ENCODE data around the gene AQP12A. TPM values are rescaled to one million over a fixed set of nuclear protein-coding genes. Genes with fewer than 3 reads are reported as not detected.

Gene AQP12A
- total RNA-seq, 1 experiment from 2014 or later: not detected

DNA sequence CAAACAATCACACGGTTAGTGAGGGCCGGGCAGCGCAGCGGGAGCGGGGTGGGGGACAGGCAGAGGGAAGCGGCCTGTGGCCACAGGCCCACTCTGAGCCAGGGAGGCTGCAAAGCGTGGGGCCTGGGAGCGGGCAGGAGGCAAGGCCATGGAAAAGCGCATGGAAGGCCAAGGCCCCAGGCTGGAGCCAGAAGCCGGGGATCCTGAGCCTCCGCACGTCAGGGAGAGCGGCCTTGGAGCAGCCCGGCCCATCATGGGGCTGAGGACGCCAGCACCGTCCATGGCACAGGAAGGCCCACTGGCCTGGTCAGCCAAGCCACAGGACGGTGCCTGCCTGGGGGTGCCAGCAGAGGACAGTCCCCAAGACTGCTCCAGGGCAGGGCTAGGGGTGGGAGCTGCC is 43.1 kb downstream of the AQP12A start:
- H4K20me1 ChIP-seq (ENCODE audit: low read length): no peaks in the 10 kb centered on the region
- H3K4me1 ChIP-seq (ENCODE audit: insufficient read depth, low read length): peaks cover 6% of the 10 kb centered on the region; the same call in 1 of the 2 replicates
- no peaks in the 10 kb centered on the region for H3K79me2 ChIP-seq (ENCODE audit: low read length)
- TF ChIP-seq EZH2 (IDR thresholded peaks at IDR 0.05; ENCODE audit: low read length, unreplicated experiment) (no peak), EZH2phosphoT487 (IDR thresholded peaks at IDR 0.05; ENCODE audit: borderline replicate concordance, low read length) (no peak)
- TF ChIP-seq, protein P1, sequence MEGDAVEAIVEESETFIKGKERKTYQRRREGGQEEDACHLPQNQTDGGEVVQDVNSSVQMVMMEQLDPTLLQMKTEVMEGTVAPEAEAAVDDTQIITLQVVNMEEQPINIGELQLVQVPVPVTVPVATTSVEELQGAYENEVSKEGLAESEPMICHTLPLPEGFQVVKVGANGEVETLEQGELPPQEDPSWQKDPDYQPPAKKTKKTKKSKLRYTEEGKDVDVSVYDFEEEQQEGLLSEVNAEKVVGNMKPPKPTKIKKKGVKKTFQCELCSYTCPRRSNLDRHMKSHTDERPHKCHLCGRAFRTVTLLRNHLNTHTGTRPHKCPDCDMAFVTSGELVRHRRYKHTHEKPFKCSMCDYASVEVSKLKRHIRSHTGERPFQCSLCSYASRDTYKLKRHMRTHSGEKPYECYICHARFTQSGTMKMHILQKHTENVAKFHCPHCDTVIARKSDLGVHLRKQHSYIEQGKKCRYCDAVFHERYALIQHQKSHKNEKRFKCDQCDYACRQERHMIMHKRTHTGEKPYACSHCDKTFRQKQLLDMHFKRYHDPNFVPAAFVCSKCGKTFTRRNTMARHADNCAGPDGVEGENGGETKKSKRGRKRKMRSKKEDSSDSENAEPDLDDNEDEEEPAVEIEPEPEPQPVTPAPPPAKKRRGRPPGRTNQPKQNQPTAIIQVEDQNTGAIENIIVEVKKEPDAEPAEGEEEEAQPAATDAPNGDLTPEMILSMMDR (conservative IDR thresholded peaks at IDR 0.05; ENCODE audit: low read depth, low read length): no peak
- H3K36me3 ChIP-seq (ENCODE audit: low read depth, low read length): no peaks in the 10 kb centered on the region
- no peaks in the 10 kb centered on the region for H3F3A ChIP-seq (ENCODE audit: low read length, unreplicated experiment)
- no peak overlapping the region for H3K27ac ChIP-seq (ENCODE audit: low read length)
- ChIA-PET POLR2A (ENCODE audit: unreplicated experiment) (no interaction called here), CTCF (no interaction called here)
- H3K9me3 ChIP-seq (ENCODE audit: low read length): no peaks in the 10 kb centered on the region
- H3K27me3 ChIP-seq (ENCODE audit: low read length): no peaks in the 10 kb centered on the region
- ATAC-seq (no peak), DNase-seq (no peak)
- intact Hi-C loops (cut with micrococcal nuclease): no loop called here
- no peak overlapping the region for H3K4me3 ChIP-seq (ENCODE audit: low read length)
- no peak overlapping the region for H3K9ac ChIP-seq (ENCODE audit: low read length)
- H3K4me2 ChIP-seq (ENCODE audit: low read length): no peak overlapping the region
- no peaks in the 10 kb centered on the region for H3K9me2 ChIP-seq (replicated peaks; ENCODE audit: low read length)
- BruUV-seq (replicated peaks): no TSS peak
- no peak overlapping the region for H2AFZ ChIP-seq (ENCODE audit: low read length)

DNA sequence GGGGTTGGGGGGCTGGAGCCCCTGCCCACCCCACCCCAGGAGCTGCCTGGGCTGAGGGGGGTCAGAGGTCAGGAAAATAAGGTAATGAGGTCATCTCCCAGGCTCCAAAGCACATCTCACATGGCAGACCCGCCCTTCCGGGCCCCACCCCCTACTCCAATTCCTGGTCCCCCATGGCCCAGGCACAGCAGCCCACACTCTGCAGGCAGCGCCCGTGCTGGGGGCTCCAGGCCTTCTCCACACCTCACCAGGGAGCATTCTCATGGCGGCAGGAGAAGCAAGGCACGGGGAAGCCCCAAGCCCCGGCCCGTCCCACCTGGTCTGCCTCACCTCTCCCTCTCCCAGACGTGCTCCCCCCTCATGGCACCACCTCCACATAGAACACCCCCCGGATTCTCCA is 43.8 kb downstream of the AQP12A start:
- TF ChIP-seq EZH2phosphoT487 (IDR thresholded peaks at IDR 0.05; ENCODE audit: borderline replicate concordance, low read length) (no peak), EZH2 (IDR thresholded peaks at IDR 0.05; ENCODE audit: low read length, unreplicated experiment) (no peak)
- TF ChIP-seq, protein P1 (conservative IDR thresholded peaks at IDR 0.05; ENCODE audit: low read depth, low read length): no peak
- ChIA-PET CTCF (no interaction called here), POLR2A (ENCODE audit: unreplicated experiment) (no interaction called here)
- Histone ChIP-seq H3K9me3 (ENCODE audit: low read length) (no peaks in the 10 kb centered on the region), H3K4me3 (ENCODE audit: low read length) (no peak overlapping the region), H3K36me3 (ENCODE audit: low read depth, low read length) (no peaks in the 10 kb centered on the region), H3K9ac (ENCODE audit: low read length) (no peak overlapping the region), H4K20me1 (ENCODE audit: low read length) (no peaks in the 10 kb centered on the region), H3K27me3 (ENCODE audit: low read length) (no peaks in the 10 kb centered on the region), H3K4me2 (ENCODE audit: low read length) (no peak overlapping the region), H2AFZ (ENCODE audit: low read length) (no peak overlapping the region), H3K79me2 (ENCODE audit: low read length) (no peaks in the 10 kb centered on the region), H3K27ac (ENCODE audit: low read length) (no peak overlapping the region), H3F3A (ENCODE audit: low read length, unreplicated experiment) (no peaks in the 10 kb centered on the region), H3K9me2 (replicated peaks; ENCODE audit: low read length) (no peaks in the 10 kb centered on the region), H3K4me1 (ENCODE audit: insufficient read depth, low read length) (peaks cover 8% of the 10 kb centered on the region; the same call in 1 of the 2 replicates)
- ATAC-seq: no peak
- intact Hi-C loops (cut with micrococcal nuclease): no loop called here
- no TSS peak for BruUV-seq (replicated peaks)
- DNase-seq: no peak

DNA sequence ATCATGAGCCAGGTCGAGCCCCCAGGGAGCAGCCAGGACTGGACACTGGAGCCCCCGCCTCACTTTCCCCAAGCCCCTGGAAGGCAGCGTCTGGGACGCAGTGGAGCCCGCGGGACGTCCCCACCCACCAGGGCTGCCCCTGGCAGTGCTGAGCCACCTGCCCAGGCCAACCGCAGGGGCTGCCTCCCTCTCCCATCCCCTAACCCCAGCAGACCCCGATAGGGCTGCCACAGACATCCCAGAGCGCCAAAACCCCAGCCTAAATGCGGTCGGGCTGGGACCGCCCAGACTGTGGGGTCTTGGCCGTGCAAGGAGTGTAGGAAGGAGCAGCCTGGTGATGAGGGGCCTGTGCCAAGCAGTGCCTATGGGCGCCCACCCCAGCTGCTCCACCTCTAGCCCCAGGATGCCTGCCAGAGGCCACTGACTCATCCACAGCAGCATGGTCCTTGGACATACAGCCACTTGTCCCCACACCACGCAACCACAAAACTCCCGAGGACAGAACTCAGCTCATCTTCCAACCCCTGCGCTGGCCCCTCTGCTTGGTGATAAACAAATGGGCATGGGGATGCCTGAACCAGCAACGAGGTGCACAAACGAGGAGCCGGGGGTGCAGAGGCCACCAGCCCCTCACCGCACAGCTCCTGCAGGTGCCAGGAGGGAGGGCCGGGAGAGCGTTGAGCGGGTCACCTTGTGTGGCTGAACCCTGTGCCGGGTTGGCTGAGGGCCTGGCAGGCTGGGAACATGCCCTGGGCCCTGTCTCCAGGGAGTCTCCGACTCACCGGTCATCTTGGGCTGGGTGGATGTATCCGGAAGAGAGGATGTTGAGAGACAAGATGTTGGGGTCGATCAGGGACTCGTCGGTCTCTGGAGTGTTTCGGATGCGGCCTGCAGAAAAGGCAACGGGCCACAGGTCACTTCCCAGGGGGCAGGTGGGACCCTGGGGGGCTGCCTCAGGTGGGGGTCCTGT is 44.9 kb downstream of the AQP12A start:
- no peak overlapping the region for H3K4me2 ChIP-seq (ENCODE audit: low read length)
- no peak overlapping the region for H3K27ac ChIP-seq (ENCODE audit: low read length)
- no peaks in the 10 kb centered on the region for H3K9me2 ChIP-seq (replicated peaks; ENCODE audit: low read length)
- no peaks in the 10 kb centered on the region for H3K79me2 ChIP-seq (ENCODE audit: low read length)
- no peaks in the 10 kb centered on the region for H3F3A ChIP-seq (ENCODE audit: low read length, unreplicated experiment)
- POLR2A ChIA-PET (ENCODE audit: unreplicated experiment): no interaction called here
- H3K36me3 ChIP-seq (ENCODE audit: low read depth, low read length): no peaks in the 10 kb centered on the region
- no TSS peak for BruUV-seq (replicated peaks)
- no peaks in the 10 kb centered on the region for H3K9me3 ChIP-seq (ENCODE audit: low read length)
- H3K27me3 ChIP-seq (ENCODE audit: low read length): no peaks in the 10 kb centered on the region
- intact Hi-C loops (cut with micrococcal nuclease): no loop called here
- ATAC-seq (no peak), DNase-seq (no peak)
- no peaks in the 10 kb centered on the region for H4K20me1 ChIP-seq (ENCODE audit: low read length)
- H2AFZ ChIP-seq (ENCODE audit: low read length): no peak overlapping the region
- TF ChIP-seq, protein P1 (conservative IDR thresholded peaks at IDR 0.05; ENCODE audit: low read depth, low read length): no peak
- TF ChIP-seq EZH2 (IDR thresholded peaks at IDR 0.05; ENCODE audit: low read length, unreplicated experiment) (no peak), EZH2phosphoT487 (IDR thresholded peaks at IDR 0.05; ENCODE audit: borderline replicate concordance, low read length) (no peak)
- H3K4me3 ChIP-seq (ENCODE audit: low read length): no peak overlapping the region
- peaks cover 8% of the 10 kb centered on the region; the same call in 1 of the 2 replicates for H3K4me1 ChIP-seq (ENCODE audit: insufficient read depth, low read length)
- no peak overlapping the region for H3K9ac ChIP-seq (ENCODE audit: low read length)
- CTCF ChIA-PET: no interaction called here
